ENCODE results near the gene DNAAF5. TPM values are rescaled to one million over a fixed set of nuclear protein-coding genes. Genes with fewer than 3 reads are reported as not detected.

DNAAF5 gene
- total and polyA plus RNA-seq, 2 of the 13 experiments (the other 11 are each of a cell fraction or from before 2014, with no cell fraction given) = 11.9 to 21.5 TPM

DNA sequence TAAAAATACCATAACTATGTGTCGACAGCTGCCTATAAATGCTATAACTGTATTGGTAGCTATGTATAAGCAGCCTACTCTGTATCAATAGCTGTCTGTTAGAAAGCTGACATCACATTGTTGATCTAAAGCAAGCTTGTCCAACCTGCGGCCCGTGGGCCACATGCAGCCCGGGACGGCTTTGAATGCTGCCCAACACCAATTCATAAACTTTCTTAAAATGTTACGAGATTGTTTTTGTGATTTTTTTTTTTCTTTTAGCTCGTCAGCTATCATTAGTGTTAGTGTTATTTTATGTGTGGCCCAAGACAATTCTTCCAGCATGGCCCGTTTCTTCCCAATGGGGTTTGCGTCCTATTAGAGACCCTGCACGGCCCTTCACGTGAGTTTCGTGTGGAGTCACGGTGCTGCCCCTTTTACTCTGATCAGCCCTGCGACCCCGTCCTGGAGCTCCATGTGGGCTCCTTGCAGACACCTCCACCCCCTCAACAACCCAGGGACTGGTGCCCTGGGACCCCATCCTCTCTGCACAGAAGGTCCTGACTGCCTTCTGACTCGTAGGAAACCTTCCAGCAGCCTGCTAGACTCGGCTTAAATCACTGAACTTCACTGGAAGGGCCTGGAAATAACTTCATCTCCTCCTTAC is 5.1 kb downstream of the DNAAF5 start:
- in situ Hi-C loops (cut with HindIII; ENCODE audit: extremely low pct_ligation_motif_present, low pct_unique_long_range_greater_than_20kb) = no loop called here
- FAIRE-seq (no peak), ATAC-seq (no peak), DNase-seq (ENCODE audit: low spot score) (no peak)
- Histone ChIP-seq H3K27ac (ENCODE audit: extremely low read length, insufficient read depth, low read length) (peak overlapping the region; percentile 49), H3K9me3 (ENCODE audit: low read length) (peaks cover 15% of the 10 kb centered on the region), H3K9ac (ENCODE audit: insufficient read depth, low read depth, low read length) (no peak overlapping the region), H3K27me3 (ENCODE audit: control insufficient read depth in 1 of 2, insufficient read depth in 2 of 2, low read length in 2 of 2) (no peaks in the 10 kb centered on the region), H3K4me1 (ENCODE audit: insufficient read depth, low read length) (peaks cover 61% of the 10 kb centered on the region), H3K4me2 (ENCODE audit: low read depth, low read length) (peak overlapping the region; percentile 47), H3K79me2 (ENCODE audit: insufficient read depth, low read length) (peaks cover 47% of the 10 kb centered on the region), H2AFZ (ENCODE audit: low read length) (no peak overlapping the region), H4K20me1 (ENCODE audit: insufficient read depth, low read length) (no peaks in the 10 kb centered on the region), H3K4me3 (replicated peaks in 1 of 3; ENCODE audit: insufficient read depth in 1 of 3, low read depth in 2 of 3, low read length in 3 of 3) (no peak overlapping the region), H3K36me3 (replicated peaks in 1 of 2; ENCODE audit: control insufficient read depth in 1 of 2, insufficient read depth in 2 of 2, low read length in 2 of 2) (peaks cover 7 to 35% of the 10 kb centered on the region in 2 experiments)
- 87% methylated on average over 17 of the region's 17 CpGs for WGBS (ENCODE audit: low lambda C conversion rate)
- ChIA-PET CTCF (ENCODE audit: low intra/inter-chr PET ratio, low total read pairs) (interaction anchor here (1.6 kb wide), 1 partner anchor 467 kb away, joined by 5 read pairs; no protein-coding TSS in a partner anchor), POLR2A (interaction anchor here (1.0 to 1.2 kb wide), 6 partner anchors 10 to 405 kb away, joined by 3 to 6 read pairs (median 3); no protein-coding TSS in a partner anchor)
- intact Hi-C loops (cut with micrococcal nuclease; ENCODE audit: unreplicated experiment) = loop anchor here (5.0 kb wide), 1 partner anchor 399 kb away; no protein-coding TSS in a partner anchor
- BruUV-seq (replicated peaks) = no TSS peak
- TF ChIP-seq, protein P1, sequence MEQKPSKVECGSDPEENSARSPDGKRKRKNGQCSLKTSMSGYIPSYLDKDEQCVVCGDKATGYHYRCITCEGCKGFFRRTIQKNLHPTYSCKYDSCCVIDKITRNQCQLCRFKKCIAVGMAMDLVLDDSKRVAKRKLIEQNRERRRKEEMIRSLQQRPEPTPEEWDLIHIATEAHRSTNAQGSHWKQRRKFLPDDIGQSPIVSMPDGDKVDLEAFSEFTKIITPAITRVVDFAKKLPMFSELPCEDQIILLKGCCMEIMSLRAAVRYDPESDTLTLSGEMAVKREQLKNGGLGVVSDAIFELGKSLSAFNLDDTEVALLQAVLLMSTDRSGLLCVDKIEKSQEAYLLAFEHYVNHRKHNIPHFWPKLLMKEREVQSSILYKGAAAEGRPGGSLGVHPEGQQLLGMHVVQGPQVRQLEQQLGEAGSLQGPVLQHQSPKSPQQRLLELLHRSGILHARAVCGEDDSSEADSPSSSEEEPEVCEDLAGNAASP (CRISPR knock-in tag; IDR thresholded peaks at IDR 0.05; ENCODE audit: borderline replicate concordance) = no peak
- no peak for TF ChIP-seq TAF15 (IDR thresholded peaks at IDR 0.05; ENCODE audit: low read depth, low read length, poor library complexity, severe bottlenecking)
- no peak for TF ChIP-seq HNF4G (IDR thresholded peaks at IDR 0.05; ENCODE audit: borderline replicate concordance, low read depth, low read length)
- no peak for TF ChIP-seq HNF4G (CRISPR knock-in tag; IDR thresholded peaks at IDR 0.05; ENCODE audit: borderline replicate concordance, low read depth)
- TF ChIP-seq SAFB2 (CRISPR knock-in tag; IDR thresholded peaks at IDR 0.05; ENCODE audit: borderline replicate concordance, low read depth) = no peak
- TF ChIP-seq DR1 (CRISPR knock-in tag; IDR thresholded peaks at IDR 0.05) = 0 out of 2 replicates have a peak, but pooled peaks have one; percentile 8
- 0 out of 2 replicates have a peak, but pooled peaks have one; percentile 17 for TF ChIP-seq CAMTA2 (CRISPR knock-in tag; IDR thresholded peaks at IDR 0.05; ENCODE audit: borderline replicate concordance)
- peak; percentile 5; the same call in 1 of the 2 replicates for TF ChIP-seq DMAP1 (CRISPR knock-in tag; IDR thresholded peaks at IDR 0.05)
- TF ChIP-seq ZNF670 (CRISPR knock-in tag; IDR thresholded peaks at IDR 0.05; ENCODE audit: borderline replicate concordance) = no peak

Measured in HepG2 (cell line).